Activated effector memory CD4-positive, alpha-beta T cell treated with anti-CD3 and anti-CD28 coated beads, Interleukin-2, amount 50 U/mL, for 16 hours (primary cell): Measurements from ENCODE around the gene ARMH4.
A peak's percentile ranks its signal among the peaks of the same experiment; 100 is the strongest.

ENCODE experiments used
- DNase-seq: peaks from one replicate; pipeline ENCODE4 v3.0.0-alpha.2; 2020

Gene ARMH4, protein sequence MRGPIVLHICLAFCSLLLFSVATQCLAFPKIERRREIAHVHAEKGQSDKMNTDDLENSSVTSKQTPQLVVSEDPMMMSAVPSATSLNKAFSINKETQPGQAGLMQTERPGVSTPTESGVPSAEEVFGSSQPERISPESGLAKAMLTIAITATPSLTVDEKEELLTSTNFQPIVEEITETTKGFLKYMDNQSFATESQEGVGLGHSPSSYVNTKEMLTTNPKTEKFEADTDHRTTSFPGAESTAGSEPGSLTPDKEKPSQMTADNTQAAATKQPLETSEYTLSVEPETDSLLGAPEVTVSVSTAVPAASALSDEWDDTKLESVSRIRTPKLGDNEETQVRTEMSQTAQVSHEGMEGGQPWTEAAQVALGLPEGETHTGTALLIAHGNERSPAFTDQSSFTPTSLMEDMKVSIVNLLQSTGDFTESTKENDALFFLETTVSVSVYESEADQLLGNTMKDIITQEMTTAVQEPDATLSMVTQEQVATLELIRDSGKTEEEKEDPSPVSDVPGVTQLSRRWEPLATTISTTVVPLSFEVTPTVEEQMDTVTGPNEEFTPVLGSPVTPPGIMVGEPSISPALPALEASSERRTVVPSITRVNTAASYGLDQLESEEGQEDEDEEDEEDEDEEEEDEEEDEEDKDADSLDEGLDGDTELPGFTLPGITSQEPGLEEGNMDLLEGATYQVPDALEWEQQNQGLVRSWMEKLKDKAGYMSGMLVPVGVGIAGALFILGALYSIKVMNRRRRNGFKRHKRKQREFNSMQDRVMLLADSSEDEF

DNA sequence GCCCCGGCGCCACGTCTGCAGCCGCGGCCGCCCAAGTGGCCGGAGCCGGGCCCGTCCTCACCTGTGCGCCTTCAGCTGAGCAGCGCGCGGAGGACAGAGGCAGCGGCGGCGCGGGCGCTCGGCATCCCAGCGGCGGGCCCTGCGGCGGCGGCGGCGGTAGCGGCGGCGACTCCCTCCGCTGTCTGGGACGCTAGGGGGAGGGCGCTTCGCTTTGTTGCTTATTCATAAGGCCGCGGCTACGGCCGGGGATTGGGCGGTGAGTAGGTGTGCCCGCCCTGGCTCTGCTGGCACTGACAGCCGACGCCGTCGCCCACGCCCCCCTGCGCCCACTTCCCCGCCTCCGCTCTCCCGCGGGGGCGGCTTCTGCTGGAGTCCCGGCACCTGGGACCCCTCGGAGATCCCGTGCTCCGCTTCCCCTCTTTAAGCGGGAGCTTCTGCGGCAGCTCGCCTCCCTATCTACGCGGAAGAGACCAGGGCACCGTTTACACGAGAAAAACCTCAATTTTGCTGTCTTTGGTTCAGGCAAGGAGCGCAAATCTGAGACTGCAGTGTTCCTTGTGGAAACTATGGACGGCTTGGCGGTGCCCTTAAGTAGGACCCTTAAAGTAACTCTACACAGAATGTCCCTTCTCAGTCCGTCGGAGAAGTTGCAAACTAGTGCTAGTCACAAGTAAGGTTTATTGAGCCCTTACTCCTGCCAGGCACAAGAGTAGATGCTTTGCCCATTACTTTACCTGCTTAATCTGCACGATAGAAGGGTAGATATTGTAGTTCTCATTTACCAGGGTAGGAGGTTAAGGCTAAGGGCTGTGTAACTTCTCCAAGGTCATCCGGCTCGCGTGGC lies at the start of gene ARMH4:
TSS of gene ARMH4 (minus strand) at position 200 of the 844 bp plus-strand sequence. CDS start 12,855 bp downstream, outside the sequence.
- DNase-seq = peak; percentile 83

DNA sequence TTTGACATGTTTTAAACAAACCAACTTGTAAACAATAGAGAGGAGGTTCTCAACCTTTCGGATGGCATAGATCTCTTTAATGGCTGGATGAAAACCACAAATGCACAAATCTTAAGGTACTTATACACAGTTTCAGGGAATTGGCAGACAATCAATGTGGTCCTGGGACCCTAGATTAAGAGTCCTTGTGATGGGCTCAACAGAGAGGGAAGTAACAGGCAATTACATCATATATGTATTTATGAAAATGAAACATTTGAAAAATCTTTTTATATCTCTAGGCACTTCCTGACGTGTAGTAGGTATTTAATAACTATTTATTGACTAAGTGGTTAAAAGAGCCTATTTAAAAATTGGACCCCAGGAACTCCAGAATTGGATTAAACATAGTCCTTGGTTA lies 48.8 kb upstream of the ARMH4 start:
- no peak for DNase-seq

DNA sequence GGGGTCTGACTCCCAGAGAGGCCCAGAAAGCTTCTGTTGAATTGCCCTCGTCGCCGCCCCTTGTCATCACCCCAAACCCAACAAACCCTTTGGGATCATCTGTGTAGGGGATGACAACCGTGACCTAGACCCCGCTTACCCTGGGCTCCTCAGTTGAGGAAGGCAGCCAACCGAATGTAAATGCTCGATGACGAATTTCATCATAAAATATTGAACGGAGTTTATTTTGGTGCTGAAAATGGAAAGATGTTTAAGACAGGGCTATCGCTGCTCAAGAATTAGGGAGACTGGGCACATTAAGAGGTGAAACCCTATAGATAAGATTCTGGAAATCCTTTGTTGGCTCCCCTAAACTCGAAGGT lies 48.4 kb upstream of the ARMH4 start:
- no peak for DNase-seq

DNA sequence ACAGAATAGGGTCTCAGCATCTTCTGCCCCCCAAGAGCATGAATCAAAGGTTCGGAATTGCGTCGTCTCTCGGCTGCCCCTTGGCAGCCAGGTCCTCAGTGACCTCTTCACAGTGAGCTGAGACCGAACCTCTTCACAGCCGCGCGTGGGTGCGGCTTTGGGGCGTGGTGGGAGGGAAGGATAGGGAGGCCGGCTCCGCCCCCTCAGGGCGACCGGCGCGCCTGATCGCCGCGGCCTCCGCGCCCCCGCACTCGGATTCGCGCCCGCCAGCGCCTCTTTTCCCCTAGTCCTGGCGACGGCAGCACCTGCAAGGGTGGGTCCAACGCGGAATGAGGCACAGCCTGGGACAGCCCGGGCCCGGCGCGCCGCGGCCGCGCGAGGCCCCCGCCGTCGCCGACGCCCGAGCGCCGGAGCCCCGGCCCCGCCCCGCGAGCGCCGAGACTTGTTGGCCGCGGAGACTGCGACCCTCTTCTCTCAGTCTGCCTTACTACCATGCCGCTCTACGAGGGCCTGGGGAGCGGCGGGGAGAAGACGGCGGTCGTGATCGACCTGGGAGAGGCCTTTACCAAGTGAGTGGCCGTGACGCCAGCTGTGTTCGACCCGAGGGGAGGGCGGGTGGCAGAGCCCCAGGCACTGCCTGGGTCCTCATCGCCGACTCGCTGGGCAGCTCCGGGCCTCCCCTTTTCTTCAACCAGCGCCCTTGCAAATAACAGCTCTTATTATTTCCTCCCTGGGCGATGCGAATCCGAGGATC lies 47.9 kb upstream of the ARMH4 start, which contains the start of gene ACTR10:
TSS of gene ACTR10 (plus strand) at position 424 of the 754 bp plus-strand sequence. CDS start at position 493, 69 bp downstream.
- DNase-seq = peak; percentile 96

DNA sequence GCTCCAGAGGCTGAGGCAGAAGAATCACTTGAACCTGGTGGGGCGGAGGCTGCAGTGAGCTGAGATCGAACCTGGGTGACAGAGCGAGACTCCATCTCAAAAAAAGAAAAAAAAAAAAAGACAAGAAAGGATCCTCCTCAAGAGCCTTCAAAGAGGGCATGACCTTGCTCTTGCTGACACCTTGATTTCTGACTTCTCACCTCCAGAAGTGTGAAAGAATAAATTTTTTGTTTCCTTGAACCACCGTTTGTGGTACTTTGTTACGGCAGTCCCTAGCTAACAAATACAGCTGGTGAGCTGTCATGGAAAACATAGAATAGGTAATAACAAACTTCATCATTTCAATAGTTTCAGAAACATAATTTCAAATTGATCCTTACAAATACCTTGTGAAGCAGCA lies 46.1 kb upstream of the ARMH4 start:
- DNase-seq = no peak

DNA sequence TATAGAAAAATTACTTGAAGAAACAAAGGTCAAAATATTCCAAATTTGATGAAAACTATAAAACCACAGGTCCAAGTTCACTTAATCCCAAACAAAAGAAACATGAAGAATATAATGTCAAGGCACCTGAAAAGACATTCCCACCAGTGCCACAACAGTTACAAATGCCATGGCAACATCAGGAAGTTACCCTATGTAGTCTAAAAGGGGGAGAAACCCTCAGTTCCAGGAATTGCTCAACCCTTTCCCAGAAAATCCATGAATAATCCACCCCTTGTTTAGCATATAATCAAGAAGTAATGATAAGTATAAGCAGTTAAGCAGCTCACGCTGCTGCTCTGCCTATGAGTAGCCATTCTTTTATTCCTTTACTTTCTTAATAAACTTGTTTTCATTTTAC lies 44.2 kb upstream of the ARMH4 start:
- no peak for DNase-seq

DNA sequence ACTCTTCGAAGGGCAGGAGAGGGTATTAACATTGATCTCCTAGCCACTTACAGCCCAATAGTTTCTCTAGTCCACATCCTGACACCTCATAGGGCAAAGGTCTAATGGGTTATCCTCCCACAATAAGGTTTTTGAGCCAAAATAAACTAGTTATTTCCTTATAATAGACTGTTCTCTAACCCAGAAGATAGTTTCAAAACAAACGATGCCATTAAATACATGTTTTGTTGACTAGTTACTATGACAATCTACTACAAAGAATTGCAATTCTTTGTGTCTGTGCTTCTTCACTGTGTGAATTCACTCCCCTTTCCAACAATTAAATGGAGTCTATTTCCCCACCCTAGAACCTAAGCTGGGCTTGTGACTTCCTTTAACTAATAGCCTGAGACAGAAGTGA lies 41.5 kb upstream of the ARMH4 start:
- no peak for DNase-seq

DNA sequence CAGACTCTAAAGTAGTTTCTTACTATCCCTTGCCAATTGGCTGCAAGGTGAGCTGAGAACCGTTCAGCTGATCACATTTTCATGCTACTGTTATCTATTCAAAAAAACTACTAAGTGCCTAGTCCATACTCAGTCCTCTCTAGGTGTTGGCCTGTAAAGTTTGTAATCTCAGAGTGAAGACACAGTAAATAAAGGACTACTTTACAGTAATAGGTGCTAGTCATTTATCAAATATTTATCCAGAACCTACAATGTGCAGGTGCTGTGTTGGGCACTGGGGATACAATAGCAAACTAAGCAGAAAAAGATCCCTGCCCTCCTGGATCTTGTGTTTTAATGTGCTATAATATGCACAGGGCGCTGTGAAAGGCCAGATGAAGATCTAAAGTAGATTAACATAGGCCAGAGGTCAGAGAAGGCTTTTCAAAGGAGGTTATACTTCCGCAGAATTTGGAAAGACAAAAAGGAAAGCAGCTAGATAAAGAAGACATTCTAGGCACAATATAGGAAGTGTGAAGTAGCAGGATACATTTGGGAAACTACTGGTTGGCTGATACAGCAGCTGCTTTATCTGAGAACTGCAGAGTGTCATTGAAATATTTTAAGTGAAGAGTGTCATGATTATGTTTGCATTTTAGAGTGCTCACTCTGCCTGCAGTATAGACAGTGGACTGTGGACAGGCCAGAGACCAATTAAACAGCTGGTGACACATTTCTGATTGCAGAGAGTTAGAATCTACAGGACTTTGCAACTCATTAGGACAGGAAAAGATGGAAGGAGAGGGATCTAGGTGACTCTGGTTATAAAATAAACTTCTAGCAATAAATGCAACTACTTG lies 40.0 kb upstream of the ARMH4 start:
- no peak for DNase-seq

DNA sequence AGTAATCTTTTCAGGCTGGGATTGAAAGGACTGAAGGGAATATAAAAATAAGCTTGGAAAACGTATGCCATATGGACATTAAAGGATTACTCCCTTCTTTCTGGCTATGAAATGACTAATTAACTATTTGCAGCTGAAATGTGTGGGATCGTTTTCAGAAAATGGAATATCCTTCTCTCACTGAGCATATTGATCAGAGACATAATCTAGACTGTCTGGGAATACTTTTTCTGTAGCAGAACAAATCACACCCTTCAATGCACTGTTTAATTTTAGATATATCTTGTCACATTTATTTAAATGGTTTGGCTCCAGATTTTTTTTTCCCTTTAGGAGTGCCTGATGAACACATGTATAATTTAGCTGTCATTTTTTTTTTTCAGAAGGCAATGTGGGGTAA lies 37.2 kb upstream of the ARMH4 start:
- DNase-seq = no peak

DNA sequence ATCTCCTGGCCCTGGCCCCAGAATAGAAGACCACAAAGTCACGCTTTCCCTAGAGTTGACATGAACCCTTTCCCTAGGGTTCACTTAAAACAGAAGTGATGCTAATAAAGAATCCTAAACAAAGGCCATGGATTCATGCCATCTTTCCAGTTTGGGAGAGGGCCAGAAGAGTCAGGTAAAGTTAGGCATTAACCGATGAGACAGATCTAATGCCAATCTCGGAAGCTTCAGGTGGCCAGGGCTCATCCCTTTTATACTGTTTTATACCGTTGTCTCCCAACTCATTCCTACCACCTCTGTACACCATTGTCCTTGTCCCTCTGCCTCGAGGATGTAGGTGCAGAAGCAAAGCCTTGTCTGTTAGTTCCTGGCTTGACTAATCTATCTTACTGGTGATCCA lies 25.1 kb upstream of the ARMH4 start:
- no peak for DNase-seq

DNA sequence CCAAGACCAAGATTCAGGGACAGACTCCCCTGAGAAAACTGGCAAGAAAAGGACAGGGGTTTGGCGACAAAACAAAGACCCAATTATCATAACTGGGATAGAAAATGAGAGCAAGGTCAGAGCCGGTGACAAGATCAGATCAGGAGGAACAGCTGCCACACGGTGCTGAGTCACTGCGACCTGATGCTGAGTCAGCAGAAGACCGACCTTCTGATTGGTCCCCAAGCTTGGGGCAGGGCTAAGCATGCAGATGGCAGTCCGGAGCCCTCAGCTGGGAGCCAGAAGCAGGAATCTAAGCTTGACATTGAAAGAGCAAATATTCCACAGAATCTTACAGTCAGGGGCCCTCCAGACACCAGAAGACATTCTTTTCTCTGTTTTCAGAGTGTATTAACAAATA lies 19.1 kb upstream of the ARMH4 start:
- peak; percentile 81 for DNase-seq

DNA sequence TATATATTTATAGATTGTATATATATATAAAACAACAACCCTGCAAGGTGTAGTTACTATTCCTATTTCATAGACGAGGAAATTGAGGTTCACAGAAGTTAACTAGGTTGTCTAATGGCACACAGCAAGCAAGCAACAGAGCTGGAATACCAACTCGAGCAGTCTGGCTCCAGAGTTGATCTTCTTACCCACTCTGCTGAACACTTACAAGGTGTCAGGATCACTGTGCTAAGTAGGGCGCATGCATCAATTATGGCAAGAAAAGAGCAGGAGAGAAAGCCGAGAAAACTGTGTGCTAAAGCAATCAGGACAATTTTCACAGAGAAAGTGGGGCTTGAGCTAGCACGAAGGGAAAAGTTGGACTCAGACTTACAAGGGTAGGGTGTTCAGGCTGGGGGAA lies 15.9 kb upstream of the ARMH4 start:
- no peak for DNase-seq

DNA sequence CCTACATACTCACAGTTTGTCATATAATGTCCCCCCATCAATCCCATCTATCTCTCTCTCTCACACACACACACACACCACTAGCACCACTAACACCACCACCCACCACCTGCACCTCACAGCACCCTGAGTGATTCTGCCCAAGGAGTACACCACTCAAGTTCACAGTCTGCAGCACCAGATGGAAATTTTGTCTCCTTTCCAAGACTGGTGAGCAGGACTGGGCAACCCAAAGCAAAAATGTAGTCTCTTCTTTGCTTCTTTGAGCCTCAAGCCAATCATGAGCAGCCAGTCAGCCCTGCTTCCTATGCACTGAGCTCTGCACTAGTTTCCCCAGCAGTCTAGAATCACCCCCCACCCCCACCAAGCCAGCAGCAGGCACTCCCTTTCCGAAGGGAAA lies 15.0 kb upstream of the ARMH4 start:
- no peak for DNase-seq

DNA sequence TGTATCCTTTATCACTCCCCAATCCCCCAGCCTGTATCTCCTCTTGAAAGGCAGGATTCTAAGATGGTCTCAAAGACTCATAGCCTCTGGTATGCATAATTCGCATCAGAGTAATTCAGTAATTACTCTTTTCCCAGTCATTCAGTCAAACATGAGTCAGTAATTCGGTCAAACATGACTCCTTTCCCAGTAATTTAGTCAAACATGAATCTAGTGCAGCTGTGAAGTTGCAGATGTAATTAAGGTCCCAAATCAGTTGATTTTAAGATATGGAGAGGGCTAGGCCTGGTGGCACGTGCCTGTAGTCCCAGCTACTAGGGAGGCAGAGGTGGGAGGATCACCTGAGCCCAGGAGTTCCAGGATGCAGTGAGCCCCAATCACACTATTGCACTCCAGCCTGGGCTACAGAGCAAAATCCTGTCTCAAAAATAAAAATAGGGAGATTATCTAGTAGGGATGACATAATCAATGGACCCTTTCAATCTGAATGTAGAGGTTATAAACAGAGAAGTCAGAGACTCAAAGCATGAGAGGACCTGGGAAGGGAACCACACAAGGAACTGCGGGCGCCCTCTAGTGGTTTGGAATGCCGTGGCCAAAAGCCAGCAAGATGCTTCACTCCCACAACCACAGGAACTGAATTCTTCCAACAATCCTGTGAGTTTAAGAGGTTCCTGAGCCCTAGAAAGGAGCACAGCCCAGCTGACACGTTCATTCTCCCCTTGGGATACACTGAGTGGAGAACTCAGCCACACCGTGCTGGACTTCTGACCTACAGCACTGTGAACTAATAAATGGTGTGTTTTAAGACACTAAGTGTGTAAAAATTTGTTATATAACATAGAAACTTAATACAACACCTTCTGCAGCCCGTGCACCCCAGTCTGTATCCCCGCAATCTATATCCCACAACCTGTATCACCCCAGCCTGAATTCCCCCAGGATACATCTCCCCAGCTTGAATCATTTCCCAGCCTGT lies 14.3 kb upstream of the ARMH4 start:
- peak; percentile 91 for DNase-seq

DNA sequence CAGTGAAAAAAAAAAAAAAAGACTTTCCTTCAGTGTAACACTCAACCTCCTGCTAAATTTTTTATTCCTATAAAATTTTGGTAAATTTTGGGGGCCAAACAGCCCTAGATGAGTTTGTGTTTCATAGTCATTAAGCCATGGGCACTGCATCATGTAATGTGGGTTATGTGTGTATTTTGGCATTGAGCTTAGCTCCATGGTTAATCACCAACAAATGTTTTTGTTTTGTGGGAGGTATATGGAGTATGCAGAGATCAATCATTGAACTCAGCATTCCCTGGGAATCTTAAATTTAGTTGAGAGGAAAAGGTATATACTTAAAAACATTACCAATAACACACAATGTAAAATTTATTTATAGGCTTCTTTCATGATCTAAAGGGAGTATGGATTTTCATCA lies 8.5 kb upstream of the ARMH4 start:
- no peak for DNase-seq

DNA sequence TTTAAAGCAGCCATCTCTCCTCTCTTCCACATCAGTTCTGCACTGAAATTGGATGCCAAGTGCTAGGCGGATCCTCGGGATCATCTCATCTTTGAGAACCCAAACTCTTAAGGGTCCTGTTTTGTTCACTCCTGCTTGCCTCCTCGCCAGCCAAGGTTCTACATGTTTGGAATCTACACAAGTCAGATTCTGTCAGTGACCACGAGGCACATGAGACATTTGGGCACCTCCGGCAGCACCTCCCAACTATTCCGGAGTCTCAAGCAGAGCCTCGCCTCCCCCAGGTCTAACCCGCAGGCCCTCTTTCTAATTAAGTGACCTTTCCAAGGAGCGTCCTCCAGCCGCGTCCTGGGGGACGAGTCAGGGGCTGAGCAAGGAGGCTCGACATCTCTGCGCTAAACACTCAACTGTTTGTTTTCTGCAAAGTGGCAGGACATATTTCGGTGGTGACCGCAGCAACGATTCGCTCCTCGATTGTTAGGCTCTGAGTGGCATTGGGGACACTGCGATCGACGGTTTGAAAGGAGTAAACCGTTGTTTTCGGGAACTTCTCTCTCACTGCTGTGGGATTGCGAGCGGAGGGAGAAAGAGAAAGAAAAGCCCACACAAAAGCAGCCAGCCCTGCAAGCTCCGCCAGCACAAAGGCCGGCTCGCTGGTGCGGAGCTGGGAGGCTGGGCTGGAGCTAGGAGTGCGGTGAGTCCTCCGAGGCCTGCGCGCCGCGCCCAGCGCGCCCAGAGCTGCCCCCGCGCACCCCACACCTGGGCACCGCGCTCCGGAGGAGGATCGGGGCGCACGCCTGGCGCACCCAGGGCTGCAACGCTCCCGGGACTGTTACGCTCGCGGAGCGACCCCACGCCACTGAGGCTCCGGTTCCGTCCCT lies 640 bp downstream of the ARMH4 start:
- DNase-seq = no peak

DNA sequence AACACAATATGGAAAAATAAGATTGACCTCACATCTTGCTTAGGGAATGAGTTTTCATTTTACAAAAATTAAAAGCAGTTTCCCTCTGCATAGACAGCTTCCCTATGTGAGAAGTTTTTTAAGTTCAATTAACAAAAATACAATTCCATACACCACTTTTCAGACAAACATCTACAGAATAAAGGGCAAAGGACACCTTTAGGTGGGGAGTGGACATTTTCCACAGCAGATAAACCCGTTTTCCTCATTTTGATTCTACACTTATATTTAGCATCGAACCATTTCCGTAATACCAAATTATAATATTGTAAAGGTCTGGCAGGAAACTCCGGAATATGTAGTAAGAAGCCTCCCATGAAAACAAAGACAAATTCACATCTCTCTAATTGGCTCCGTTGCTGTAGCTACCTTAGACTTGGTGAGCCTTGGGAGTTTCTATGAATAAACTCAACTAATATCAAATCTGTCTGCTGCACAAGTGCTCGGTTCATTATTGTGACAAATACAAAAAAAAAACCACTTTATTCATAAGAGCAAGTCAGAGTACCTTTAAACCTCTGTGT lies 1.7 kb downstream of the ARMH4 start:
- no peak for DNase-seq

DNA sequence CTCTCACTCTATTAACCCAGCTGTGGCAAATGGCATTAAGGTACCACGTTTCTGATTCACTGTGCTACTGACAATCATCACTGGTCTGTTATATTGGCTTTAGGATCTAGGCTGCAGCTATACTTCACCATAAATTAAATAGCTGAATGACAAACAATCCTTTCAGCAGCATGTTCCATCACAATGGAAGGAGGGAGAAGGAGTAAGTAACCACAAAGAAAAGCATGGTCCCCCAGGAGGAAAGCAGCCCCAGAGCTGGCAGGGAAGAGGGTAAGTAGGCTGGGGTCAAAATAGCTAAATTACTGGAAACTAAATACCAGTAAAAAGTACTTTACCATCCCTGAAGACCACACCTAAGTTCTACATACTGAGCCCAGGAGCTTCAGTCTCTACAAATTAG lies 2.8 kb downstream of the ARMH4 start:
- DNase-seq = no peak

DNA sequence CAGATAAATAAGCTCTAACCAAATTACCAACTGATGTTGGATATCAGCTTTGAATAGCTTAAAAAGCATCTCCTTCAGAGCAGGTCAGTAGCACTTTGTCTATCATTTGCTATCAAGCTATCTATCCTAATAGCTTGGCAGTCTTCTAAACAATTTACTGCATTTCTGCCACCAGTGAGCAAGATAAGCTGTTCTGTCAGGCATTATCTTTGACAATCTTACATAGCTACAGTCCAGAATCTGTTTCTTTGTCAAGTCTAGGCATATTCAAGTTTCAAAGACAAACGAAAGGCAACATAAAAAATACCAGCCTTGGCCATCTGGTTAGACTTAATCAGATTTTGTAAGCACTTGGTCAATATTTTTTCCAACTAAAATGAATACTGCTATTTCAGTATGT lies 5.6 kb downstream of the ARMH4 start:
- DNase-seq = no peak
